Loucy (cell line): ENCODE measurements around the gene LY6G5B.

Experiments
- EZH2phosphoT487 ChIP-seq: fragments of 200-600 bp; IDR thresholded peaks from 2 replicates; pipeline ENCODE4 v1.6.1; 2018; ENCODE audit warnings: antibody characterized with exemption, mild to moderate bottlenecking, moderate library complexity, borderline replicate concordance
- TF ChIP-seq, protein P1 (sequence below): fragments of 200-600 bp; sonication (generic); conservative IDR thresholded peaks from 2 replicates; pipeline ENCODE4 v1.5.1; 2014; ENCODE audit warnings: mild to moderate bottlenecking, antibody characterized with exemption, low read length

DNA sequence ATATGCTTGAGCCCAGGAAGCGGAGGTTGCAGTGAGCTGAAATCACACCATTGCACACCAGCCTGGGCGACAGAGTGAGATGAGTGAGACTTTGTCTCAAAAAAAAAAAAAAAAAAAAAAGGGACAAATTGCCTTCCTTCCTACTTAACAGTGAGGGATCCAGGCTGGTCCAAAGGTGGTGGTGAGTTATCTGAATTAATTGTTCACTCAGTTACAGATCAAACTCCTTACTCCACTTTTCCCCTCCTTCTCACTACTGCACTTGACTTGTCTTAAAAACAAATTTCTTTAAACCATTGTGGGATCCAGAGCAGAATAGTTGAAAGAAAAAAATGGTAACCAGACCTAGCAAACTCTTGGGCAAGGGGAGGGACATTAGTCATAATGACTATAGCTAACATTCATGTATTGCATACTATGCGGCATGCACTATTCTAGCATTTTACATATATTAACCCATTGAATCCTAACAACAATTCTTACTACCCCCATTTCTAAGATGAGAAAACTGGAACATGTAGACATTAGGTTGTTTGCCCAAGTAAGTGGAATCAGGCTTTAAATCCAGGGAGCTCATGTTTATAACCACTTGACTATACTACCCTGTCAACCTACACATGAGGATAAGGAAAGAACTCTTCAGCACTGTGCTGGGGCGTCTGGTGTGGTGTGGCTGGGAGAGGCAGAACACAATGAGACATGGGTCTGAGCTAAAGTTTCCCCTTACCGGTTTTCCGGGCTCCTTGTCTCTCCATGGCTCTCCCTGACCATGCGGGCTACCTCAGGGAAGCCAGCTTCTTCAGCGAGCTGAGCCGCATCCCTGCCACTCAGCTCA lies 6.4 kb upstream of the LY6G5B start:
- TF ChIP-seq EZH2phosphoT487, result no peak
- TF ChIP-seq, protein P1, sequence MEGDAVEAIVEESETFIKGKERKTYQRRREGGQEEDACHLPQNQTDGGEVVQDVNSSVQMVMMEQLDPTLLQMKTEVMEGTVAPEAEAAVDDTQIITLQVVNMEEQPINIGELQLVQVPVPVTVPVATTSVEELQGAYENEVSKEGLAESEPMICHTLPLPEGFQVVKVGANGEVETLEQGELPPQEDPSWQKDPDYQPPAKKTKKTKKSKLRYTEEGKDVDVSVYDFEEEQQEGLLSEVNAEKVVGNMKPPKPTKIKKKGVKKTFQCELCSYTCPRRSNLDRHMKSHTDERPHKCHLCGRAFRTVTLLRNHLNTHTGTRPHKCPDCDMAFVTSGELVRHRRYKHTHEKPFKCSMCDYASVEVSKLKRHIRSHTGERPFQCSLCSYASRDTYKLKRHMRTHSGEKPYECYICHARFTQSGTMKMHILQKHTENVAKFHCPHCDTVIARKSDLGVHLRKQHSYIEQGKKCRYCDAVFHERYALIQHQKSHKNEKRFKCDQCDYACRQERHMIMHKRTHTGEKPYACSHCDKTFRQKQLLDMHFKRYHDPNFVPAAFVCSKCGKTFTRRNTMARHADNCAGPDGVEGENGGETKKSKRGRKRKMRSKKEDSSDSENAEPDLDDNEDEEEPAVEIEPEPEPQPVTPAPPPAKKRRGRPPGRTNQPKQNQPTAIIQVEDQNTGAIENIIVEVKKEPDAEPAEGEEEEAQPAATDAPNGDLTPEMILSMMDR, result no peak
